GM18508 (cell line): ENCODE results near the gene LTN1.
"Not testable (repeated sequence)": the region's sequence is repeated elsewhere in the genome, so short reads cannot be mapped to it uniquely, and the experiment has no call there.

Experiments used
- ATAC-seq: cut with Tn5 transposase; IDR thresholded peaks from one replicate; pipeline ENCODE4 v1.9.1; 2021; ENCODE audit warnings: moderate number of reproducible peaks; ENCODE audit not compliant: insufficient read depth, unreplicated experiment

LTN1 gene

GRCh38 chr21:28992526-28993292 lies at the start of gene LTN1:
Gene LTN1 (minus strand): TSS chr21:28992877. CDS start chr21:28992805, 72 bp downstream.
- peak; percentile 97 for ATAC-seq

- no peak for ATAC-seq
Observed at GRCh38 chr21:29034678-29035077, 42.0 kb upstream of the LTN1 start.

- no peak for ATAC-seq
Observed at GRCh38 chr21:29033871-29034270, 41.2 kb upstream of the LTN1 start.

- no peak for ATAC-seq
Observed at GRCh38 chr21:29033301-29033700, 40.6 kb upstream of the LTN1 start.

GRCh38 chr21:29030909-29031308 lies 38.2 kb upstream of the LTN1 start:
- no peak for ATAC-seq

- ATAC-seq = no peak
Observed at GRCh38 chr21:29029524-29029923, 36.8 kb upstream of the LTN1 start.

- no peak for ATAC-seq
Observed at GRCh38 chr21:29025328-29025713, 32.6 kb upstream of the LTN1 start.

- ATAC-seq = peak; percentile 94
Observed at GRCh38 chr21:29024474-29025327, 32.0 kb upstream of the LTN1 start, which contains the start of gene USP16. Gene USP16 (plus strand): TSS chr21:29024668. CDS start chr21:29027914, 3,246 bp downstream.

- ATAC-seq = no peak
Observed at GRCh38 chr21:29022166-29022565, 29.5 kb upstream of the LTN1 start.

GRCh38 chr21:29018540-29018939 lies 25.9 kb upstream of the LTN1 start:
- no peak for ATAC-seq

- no peak for ATAC-seq
Observed at GRCh38 chr21:29017639-29018237, 25.1 kb upstream of the LTN1 start.

GRCh38 chr21:29011236-29011635 lies 18.6 kb upstream of the LTN1 start:
- not testable (repeated sequence) for ATAC-seq

- ATAC-seq = no peak
Observed at GRCh38 chr21:29008367-29008766, 15.7 kb upstream of the LTN1 start.

GRCh38 chr21:29007810-29008209 lies 15.1 kb upstream of the LTN1 start:
- no peak for ATAC-seq

GRCh38 chr21:29007135-29007534 lies 14.5 kb upstream of the LTN1 start:
- no peak for ATAC-seq

- ATAC-seq = no peak
Observed at GRCh38 chr21:29005696-29006095, 13.0 kb upstream of the LTN1 start.

GRCh38 chr21:29002442-29003144 lies 9.9 kb upstream of the LTN1 start:
- peak; percentile 97 for ATAC-seq

GRCh38 chr21:28993293-28993629 lies 584 bp upstream of the LTN1 start:
- ATAC-seq = no peak

GRCh38 chr21:28991861-28992525 lies 684 bp downstream of the LTN1 start:
- no peak for ATAC-seq

- ATAC-seq = not testable (repeated sequence)
Observed at GRCh38 chr21:28988146-28988545, 4.5 kb downstream of the LTN1 start.
